ENCODE data around the gene GULP1.
A peak's percentile ranks its signal among the peaks of the same experiment; 100 is the strongest.

The GULP1 gene

DNA sequence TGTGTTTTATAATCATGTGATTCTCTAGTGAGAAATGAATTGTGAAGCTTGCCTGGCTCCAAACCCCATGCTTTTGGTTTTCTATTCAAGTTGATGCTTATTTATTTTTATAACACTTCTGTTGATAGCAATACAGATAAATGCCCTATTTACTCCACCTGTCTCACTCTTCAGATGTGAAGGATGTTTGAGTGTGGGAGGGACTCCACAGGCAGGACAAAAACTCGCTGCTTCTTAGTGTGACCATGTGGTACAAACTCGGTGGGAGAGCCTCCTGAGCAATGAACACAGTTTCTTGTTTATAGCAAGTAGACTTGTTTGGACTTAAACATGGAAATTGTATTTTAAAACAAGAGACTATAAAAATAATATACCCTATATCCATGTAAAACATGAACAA is 219.7 kb downstream of the GULP1 start:
- TF ChIP-seq ZBTB7A (IDR thresholded peaks at IDR 0.05; ENCODE audit: low read depth), result no peak
- no peak for TF ChIP-seq TAF1 (IDR thresholded peaks at IDR 0.05; ENCODE audit: low read depth)
- no peak for TF ChIP-seq REST (IDR thresholded peaks at IDR 0.05; ENCODE audit: low read depth)

DNA sequence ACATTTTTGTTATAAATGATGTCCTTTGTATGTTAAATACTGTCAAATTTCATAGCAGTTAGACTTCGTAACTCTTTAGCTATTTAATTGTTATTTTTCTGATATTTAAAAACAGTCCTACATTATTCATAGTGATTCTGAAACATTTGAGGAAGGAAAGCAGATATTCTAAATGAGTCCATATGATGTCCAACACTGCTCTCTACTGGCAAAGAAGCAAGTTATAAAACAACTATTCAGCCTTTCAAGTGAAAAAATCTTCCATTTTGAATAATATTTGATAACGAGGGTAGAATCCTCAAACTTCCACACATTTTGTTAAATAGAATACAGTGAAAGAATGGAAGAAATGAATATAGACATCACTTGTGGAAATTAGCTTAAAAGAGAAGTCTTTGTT is 220.8 kb downstream of the GULP1 start:
- TF ChIP-seq RAD21 (IDR thresholded peaks at IDR 0.05; ENCODE audit: low read depth) (peak; percentile 85), EP300 (IDR thresholded peaks at IDR 0.05; ENCODE audit: borderline replicate concordance) (no peak), CREB1 (IDR thresholded peaks at IDR 0.05; ENCODE audit: low read depth) (no peak)

DNA sequence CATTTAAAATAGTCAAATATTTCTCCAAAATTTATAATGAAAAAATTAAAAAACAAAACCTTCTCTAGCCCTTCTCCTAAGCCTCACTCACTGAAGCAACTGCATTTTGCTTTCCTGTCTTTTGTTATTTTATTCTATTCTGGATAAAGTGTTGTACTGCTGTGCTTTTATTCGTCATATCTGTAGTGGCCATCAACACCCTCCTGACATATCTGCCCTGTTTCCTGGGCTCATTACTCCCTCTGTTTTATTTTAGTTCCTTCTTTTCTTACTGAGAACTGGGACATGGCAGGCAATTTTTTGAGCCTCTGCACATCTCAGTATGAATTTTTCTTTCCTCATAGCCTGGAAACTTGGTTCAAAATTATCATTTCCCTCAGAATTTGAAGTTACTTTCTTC is 224.2 kb downstream of the GULP1 start:
- TF ChIP-seq NFIC (IDR thresholded peaks at IDR 0.05) (no peak), EGR1 (IDR thresholded peaks at IDR 0.05) (no peak), ZBTB7A (IDR thresholded peaks at IDR 0.05; ENCODE audit: low read depth) (no peak), RAD21 (IDR thresholded peaks at IDR 0.05; ENCODE audit: low read depth) (no peak), FOXM1 (IDR thresholded peaks at IDR 0.05; ENCODE audit: borderline replicate concordance, low read depth) (no peak), CEBPB (IDR thresholded peaks at IDR 0.05) (no peak), EP300 (IDR thresholded peaks at IDR 0.05; ENCODE audit: borderline replicate concordance) (no peak), REST (IDR thresholded peaks at IDR 0.05; ENCODE audit: low read depth) (no peak), CREB1 (IDR thresholded peaks at IDR 0.05; ENCODE audit: low read depth) (no peak), TCF12 (IDR thresholded peaks at IDR 0.05; ENCODE audit: low read depth) (no peak), TEAD4 (IDR thresholded peaks at IDR 0.05) (no peak), TAF1 (IDR thresholded peaks at IDR 0.05; ENCODE audit: low read depth) (no peak), YY1 (IDR thresholded peaks at IDR 0.05; ENCODE audit: low read depth) (no peak), USF1 (IDR thresholded peaks at IDR 0.05) (no peak)
- TF ChIP-seq, protein P1, sequence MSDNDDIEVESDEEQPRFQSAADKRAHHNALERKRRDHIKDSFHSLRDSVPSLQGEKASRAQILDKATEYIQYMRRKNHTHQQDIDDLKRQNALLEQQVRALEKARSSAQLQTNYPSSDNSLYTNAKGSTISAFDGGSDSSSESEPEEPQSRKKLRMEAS (IDR thresholded peaks at IDR 0.05), result no peak

GRCh38 chr2:188517549-188518215 is 226.0 kb downstream of the GULP1 start:
- TF ChIP-seq TEAD4 (IDR thresholded peaks at IDR 0.05) (no peak), CEBPB (IDR thresholded peaks at IDR 0.05) (no peak), REST (IDR thresholded peaks at IDR 0.05; ENCODE audit: low read depth) (no peak), NFIC (IDR thresholded peaks at IDR 0.05) (no peak), TCF12 (IDR thresholded peaks at IDR 0.05; ENCODE audit: low read depth) (no peak), EGR1 (IDR thresholded peaks at IDR 0.05) (no peak), FOXM1 (IDR thresholded peaks at IDR 0.05; ENCODE audit: borderline replicate concordance, low read depth) (no peak), RAD21 (IDR thresholded peaks at IDR 0.05; ENCODE audit: low read depth) (no peak), TAF1 (IDR thresholded peaks at IDR 0.05; ENCODE audit: low read depth) (no peak)

GRCh38 chr2:188518381-188518780 is 226.7 kb downstream of the GULP1 start:
- no peak for TF ChIP-seq EGR1 (IDR thresholded peaks at IDR 0.05)
- no peak for TF ChIP-seq REST (IDR thresholded peaks at IDR 0.05; ENCODE audit: low read depth)
- TF ChIP-seq TCF12 (IDR thresholded peaks at IDR 0.05; ENCODE audit: low read depth), result no peak
- TF ChIP-seq RAD21 (IDR thresholded peaks at IDR 0.05; ENCODE audit: low read depth), result no peak
- no peak for TF ChIP-seq CREB1 (IDR thresholded peaks at IDR 0.05; ENCODE audit: low read depth)
- TF ChIP-seq CEBPB (IDR thresholded peaks at IDR 0.05), result no peak
- TF ChIP-seq TEAD4 (IDR thresholded peaks at IDR 0.05), result no peak
- no peak for TF ChIP-seq EP300 (IDR thresholded peaks at IDR 0.05; ENCODE audit: borderline replicate concordance)
- TF ChIP-seq ZBTB7A (IDR thresholded peaks at IDR 0.05; ENCODE audit: low read depth), result no peak
- TF ChIP-seq USF1 (IDR thresholded peaks at IDR 0.05), result no peak
- TF ChIP-seq TAF1 (IDR thresholded peaks at IDR 0.05; ENCODE audit: low read depth), result no peak
- TF ChIP-seq NFIC (IDR thresholded peaks at IDR 0.05), result no peak
- TF ChIP-seq, protein P1 (IDR thresholded peaks at IDR 0.05), result no peak
- no peak for TF ChIP-seq FOXM1 (IDR thresholded peaks at IDR 0.05; ENCODE audit: borderline replicate concordance, low read depth)
- no peak for TF ChIP-seq YY1 (IDR thresholded peaks at IDR 0.05; ENCODE audit: low read depth)

Measured in Ishikawa (cell line).